Peyer's patch (tissue), 4 donors: ENCODE results near the gene DSCAML1. TPM values are rescaled to one million over a fixed set of nuclear protein-coding genes. Genes with fewer than 3 reads are reported as not detected.

Source experiments
- DNase-seq, 3 donors: peaks; one replicate each; pipeline ENCODE4 v3.0.0-alpha.2; 2017 to 2019
- H3K27ac ChIP-seq, 4 donors: fragments of 200-600 bp; sonication (generic); one replicate each; pipeline ENCODE4 v1.5.1; 2016 to 2019
- H3K27me3 ChIP-seq, 2 donors: fragments of 200-600 bp; sonication (generic); one replicate each; pipeline ENCODE4 v1.5.1; 2019
- H3K36me3 ChIP-seq, 3 donors: fragments of 200-600 bp; sonication (generic); one replicate each; pipeline ENCODE4 v1.5.1; 2016 to 2019
- H3K4me1 ChIP-seq, 4 donors: fragments of 200-600 bp; sonication (generic); one replicate each; pipeline ENCODE4 v1.5.1; 2016 to 2019
- H3K4me3 ChIP-seq, 4 donors: fragments of 200-600 bp; sonication (generic); 1 replicate in 3 of 4; 2 replicates in 1 of 4; pipeline ENCODE4 v1.5.1; 2016 to 2019; ENCODE audit warnings: mild to moderate bottlenecking in 1 of 4
- H3K9me3 ChIP-seq, 4 donors: fragments of 200-600 bp; sonication (generic); one replicate each; pipeline ENCODE4 v1.5.1; 2016 to 2019; ENCODE audit warnings: mild to moderate bottlenecking in 1 of 4
- POLR2A ChIP-seq, 2 donors: fragments of 450-650 bp; IDR thresholded peaks; one replicate each; pipeline ENCODE4 v1.5.1; 2017; ENCODE audit warnings: antibody characterized with exemption in 2 of 2, mild to moderate bottlenecking in 2 of 2, moderate library complexity in 2 of 2
- total RNA-seq, 4 donors: library from RNA; depleted of rRNA; stranded (reverse); fragments of >200 nt; gene quantifications; one replicate each; pipeline ENCODE4 v1.1.0, GENCODE V29; 2016
- TF ChIP-seq, protein P1 (sequence below), 6 experiments: fragments of 450-650 bp in 4 of 6; fragments of 200-600 bp in 2 of 6; sonication (generic) in 1 of 6; IDR thresholded peaks; one replicate each; pipeline ENCODE4 v1.5.1; 2017 to 2019; ENCODE audit warnings: antibody characterized with exemption in 6 of 6, mild to moderate bottlenecking in 3 of 6, moderate library complexity in 1 of 6

The DSCAML1 gene
- total RNA-seq, 4 donors from 2014 or later, result 0.18 to 5.8 (median 2.9) TPM

DNA sequence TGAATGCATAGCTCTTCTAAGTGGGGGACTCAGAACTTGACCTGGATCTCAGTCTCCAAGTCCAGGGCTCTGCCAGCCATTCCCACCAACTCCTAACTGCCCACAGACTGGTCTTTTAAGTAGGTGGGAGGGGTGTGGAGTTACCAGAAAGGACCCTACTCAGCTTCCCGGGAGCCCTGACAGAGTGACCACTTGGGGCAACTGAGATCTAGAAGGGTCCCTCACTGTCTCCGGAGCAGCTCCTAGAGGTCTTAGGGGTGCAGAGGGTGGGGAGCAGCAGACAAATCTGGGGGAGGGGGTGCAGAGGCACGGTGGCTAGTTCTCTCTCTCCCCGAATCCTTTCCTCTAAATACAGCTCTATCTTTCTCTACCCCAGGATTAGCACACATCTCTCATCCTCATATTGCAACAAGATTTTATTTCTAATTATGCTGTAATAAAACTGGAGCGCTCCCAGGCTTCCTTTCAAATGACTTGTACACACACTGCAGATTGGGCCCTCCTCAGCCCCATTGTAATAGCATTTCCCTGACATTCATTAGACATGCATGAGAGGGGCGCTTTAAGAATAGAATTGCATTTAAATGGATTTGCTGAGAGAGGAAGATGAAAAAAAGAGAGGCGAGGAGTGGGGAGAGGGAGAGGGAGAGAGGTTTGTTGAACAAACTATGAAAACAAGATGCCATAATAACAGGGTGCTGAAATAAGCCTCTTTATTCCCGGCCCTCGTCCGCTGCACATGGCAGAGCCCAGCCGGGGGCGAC is 250.4 kb downstream of the DSCAML1 start:
- DNase-seq, result no peak
- no peaks in the 10 kb centered on the region for H3K9me3 ChIP-seq
- no peaks in the 10 kb centered on the region for H3K27me3 ChIP-seq

DNA sequence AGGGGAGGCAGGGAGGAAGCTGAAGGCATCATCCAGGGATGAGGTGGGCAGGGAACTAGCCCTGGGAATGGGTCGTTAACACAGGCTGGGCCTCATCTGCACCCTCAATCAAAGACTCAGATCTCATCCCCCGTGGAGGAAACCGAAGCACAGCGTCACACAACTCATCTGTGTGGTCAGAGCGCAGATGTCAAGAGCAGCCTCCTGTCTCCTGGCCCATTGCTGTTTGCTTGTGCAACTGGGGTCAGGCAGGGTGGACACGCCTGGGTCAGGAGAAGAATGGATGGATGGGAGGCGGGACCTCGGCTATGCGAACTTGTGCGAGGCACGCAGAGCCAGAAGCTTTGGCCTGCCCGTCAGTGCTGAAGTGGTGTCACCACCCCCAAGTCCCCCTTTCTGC is 251.3 kb downstream of the DSCAML1 start:
- no peak overlapping the region for H3K4me3 ChIP-seq
- peaks cover 0 to 12% (median 0%) of the 10 kb centered on the region in 4 donors for H3K4me1 ChIP-seq
- H3K9me3 ChIP-seq, result no peaks in the 10 kb centered on the region
- no peak for TF ChIP-seq POLR2A (IDR thresholded peaks at IDR 0.05)
- TF ChIP-seq, protein P1, sequence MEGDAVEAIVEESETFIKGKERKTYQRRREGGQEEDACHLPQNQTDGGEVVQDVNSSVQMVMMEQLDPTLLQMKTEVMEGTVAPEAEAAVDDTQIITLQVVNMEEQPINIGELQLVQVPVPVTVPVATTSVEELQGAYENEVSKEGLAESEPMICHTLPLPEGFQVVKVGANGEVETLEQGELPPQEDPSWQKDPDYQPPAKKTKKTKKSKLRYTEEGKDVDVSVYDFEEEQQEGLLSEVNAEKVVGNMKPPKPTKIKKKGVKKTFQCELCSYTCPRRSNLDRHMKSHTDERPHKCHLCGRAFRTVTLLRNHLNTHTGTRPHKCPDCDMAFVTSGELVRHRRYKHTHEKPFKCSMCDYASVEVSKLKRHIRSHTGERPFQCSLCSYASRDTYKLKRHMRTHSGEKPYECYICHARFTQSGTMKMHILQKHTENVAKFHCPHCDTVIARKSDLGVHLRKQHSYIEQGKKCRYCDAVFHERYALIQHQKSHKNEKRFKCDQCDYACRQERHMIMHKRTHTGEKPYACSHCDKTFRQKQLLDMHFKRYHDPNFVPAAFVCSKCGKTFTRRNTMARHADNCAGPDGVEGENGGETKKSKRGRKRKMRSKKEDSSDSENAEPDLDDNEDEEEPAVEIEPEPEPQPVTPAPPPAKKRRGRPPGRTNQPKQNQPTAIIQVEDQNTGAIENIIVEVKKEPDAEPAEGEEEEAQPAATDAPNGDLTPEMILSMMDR (IDR thresholded peaks at IDR 0.05), result no peak
- DNase-seq, result no peak
- no peaks in the 10 kb centered on the region for H3K36me3 ChIP-seq
- no peaks in the 10 kb centered on the region for H3K27me3 ChIP-seq
- no peak overlapping the region for H3K27ac ChIP-seq

More for the DNA sequence above, 250.4 kb downstream of the DSCAML1 start:
- H3K4me1 ChIP-seq, result peaks cover 0 to 12% (median 0%) of the 10 kb centered on the region in 4 donors
- H3K36me3 ChIP-seq, result no peaks in the 10 kb centered on the region
- no peak overlapping the region for H3K4me3 ChIP-seq
- TF ChIP-seq, protein P1 (IDR thresholded peaks at IDR 0.05), result no peak
- no peak for TF ChIP-seq POLR2A (IDR thresholded peaks at IDR 0.05)
- no peak overlapping the region for H3K27ac ChIP-seq

DNA sequence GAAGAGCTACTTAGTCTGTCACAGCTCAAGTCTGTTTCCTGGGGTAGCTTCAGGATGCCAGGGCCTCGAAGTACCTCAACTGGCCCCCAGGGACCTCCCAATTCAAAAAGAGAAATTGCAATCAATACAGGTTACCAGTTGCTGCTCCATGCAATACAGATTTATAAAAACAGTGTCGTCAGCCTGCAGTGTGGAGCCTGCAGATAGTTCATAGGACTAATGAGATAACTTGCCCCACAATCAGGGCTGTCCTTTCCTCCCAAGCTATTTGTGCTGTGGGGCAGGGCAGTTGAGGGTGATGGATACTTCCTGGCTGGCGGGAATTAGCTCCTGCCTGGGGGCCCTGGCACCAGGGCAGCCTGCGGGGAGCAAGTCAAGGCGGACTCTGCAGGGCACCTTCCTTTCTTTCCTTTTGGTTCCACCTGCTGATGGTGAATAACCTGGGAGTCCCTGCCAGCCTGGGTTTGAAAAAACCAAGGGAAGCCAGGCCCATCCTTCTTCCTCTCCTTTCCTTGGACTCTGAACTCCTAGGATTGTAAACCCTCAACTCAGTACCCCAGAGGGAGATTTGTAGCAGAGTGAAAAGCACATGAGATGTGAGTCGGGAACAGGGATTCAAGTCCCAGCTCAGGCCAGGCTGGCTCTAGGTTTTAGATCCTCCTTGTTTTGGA is 252.8 kb downstream of the DSCAML1 start:
- Histone ChIP-seq H3K36me3 (no peaks in the 10 kb centered on the region), H3K4me1 (peaks cover 0 to 12% (median 0%) of the 10 kb centered on the region in 4 donors), H3K9me3 (no peaks in the 10 kb centered on the region), H3K4me3 (no peak overlapping the region), H3K27me3 (no peaks in the 10 kb centered on the region), H3K27ac (peak overlapping the region in 1 of 4 donors; percentile 62)
- no peak for TF ChIP-seq POLR2A (IDR thresholded peaks at IDR 0.05)
- TF ChIP-seq, protein P1 (IDR thresholded peaks at IDR 0.05), result no peak
- no peak for DNase-seq

DNA sequence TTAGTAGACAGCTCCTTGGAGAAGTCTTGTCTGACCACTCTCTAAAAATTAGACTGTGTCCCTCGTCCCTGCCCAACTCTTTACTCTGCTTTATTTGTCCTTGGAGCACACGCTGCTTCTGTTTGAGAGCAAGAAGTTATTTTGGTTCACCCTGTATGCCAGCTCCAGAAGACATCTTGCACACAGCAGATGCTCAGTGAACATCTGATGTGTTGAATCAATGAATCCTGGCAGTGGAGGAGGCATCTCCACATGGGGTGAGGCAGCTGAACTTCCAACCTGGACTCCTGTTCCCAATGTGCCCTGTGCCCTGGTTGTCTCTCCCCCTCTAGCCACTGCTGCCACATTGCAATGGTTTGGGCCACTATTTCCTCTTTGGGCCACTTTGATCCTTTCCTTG is 255.8 kb downstream of the DSCAML1 start:
- H3K36me3 ChIP-seq, result no peaks in the 10 kb centered on the region
- DNase-seq, result no peak
- no peaks in the 10 kb centered on the region for H3K27me3 ChIP-seq
- no peak for TF ChIP-seq POLR2A (IDR thresholded peaks at IDR 0.05)
- TF ChIP-seq, protein P1 (IDR thresholded peaks at IDR 0.05), result no peak
- H3K9me3 ChIP-seq, result no peaks in the 10 kb centered on the region
- peaks cover 0 to 12% (median 0%) of the 10 kb centered on the region in 4 donors for H3K4me1 ChIP-seq
- H3K27ac ChIP-seq, result no peak overlapping the region
- H3K4me3 ChIP-seq, result no peak overlapping the region

DNA sequence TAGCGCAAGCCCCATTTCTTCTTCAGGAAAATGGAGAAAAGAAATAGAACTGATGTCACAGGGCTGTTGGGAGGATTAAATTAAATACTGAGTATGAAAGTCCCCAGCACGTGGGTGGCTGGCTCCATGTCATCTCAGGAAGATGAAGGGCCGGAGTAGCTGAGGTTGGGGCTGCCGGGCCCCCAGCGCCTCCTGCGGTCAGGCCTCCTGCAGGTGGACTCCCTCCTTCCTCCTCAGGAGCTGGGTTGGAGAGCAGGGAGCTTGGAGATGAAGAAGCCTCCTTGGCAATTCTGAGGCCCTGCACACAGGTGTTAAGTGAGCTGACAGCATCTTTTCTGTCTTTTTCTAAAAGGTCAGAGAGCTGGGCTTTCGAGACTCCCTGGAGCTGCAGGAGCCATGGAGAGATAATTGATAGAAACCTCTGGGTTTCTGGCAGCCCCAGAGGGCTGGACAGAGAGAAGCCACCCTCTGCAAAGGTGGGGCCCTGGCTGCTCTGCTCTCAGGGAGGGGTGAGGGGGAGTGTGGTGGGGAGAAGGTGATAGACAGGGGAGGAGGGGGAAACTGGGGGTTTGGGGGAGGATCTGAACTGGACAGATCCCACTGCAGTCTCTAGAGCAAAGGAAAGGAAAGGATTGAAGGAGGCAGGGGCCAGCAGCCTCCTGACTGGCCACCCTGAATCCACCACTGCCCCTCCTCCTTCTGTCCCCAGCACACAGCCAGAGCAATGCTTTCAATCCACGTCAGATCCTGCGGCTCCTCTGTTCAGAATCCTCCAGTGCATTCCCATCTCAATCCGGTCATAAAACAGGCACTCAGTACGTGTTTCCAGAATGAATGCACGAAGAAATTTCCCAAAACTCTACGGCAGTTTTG is 258.5 kb downstream of the DSCAML1 start:
- no peak for DNase-seq
- no peaks in the 10 kb centered on the region for H3K36me3 ChIP-seq
- TF ChIP-seq, protein P1 (IDR thresholded peaks at IDR 0.05), result no peak
- no peak for TF ChIP-seq POLR2A (IDR thresholded peaks at IDR 0.05)

More for the DNA sequence above, 258.5 kb downstream of the DSCAML1 start:
- Histone ChIP-seq H3K4me3 (no peak overlapping the region), H3K4me1 (peaks cover 0 to 4% (median 0%) of the 10 kb centered on the region in 4 donors), H3K27ac (no peak overlapping the region), H3K27me3 (no peaks in the 10 kb centered on the region), H3K9me3 (no peaks in the 10 kb centered on the region)
